Measurements from ENCODE around the gene INSL4. TPM values are rescaled to one million over a fixed set of nuclear protein-coding genes. Genes with fewer than 3 reads are reported as not detected.
A peak's percentile ranks its signal among the peaks of the same experiment; 100 is the strongest.

The INSL4 gene
- 0.29 TPM in 1 of 2 replicates, not detected in the other for total RNA-seq (ENCODE audit: low replicate concordance)
- long read RNA-seq, partial matches to known transcripts = 0 of 4 reads
- long read RNA-seq, other reads (novel, unspliced or antisense) = 1 of 4 reads

DNA sequence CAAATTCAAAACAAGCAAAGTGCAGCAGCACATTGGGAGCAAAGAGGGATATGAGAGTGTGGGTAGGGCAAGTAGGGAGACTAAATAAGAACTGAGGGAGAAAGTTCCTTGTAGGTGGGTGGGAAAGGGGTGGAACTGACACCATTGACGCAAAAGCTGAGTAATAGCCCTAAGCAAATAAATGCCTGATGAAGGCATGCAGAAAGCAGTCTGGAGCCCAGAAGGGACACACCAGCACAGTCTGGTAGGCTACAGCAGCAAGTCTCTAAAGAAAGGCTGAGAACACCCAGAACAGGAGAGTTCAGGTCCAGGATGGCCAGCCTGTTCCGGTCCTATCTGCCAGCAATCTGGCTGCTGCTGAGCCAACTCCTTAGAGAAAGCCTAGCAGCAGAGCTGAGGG is at the start of gene INSL4:
TSS of gene INSL4 (plus strand) at position 208 of the 400 bp plus-strand sequence. CDS start at position 313, 105 bp downstream.
- no peak within 1 kb of the TSS for H3K27ac Mint-ChIP-seq
- DNase-seq (ENCODE audit: extremely low spot score, unreplicated experiment) = no peak
- TF ChIP-seq CTCF (conservative IDR thresholded peaks at IDR 0.05) = no peak
- H3K4me3 Mint-ChIP-seq = no peak within 1 kb of the TSS
- peaks cover 6% of the 10 kb centered on the region for H3K27me3 Mint-ChIP-seq
- H3K36me3 Mint-ChIP-seq = no peaks in the 10 kb centered on the region
- peaks cover 12% of the 10 kb centered on the region for H3K9me3 Mint-ChIP-seq
- H3K4me1 Mint-ChIP-seq (ENCODE audit: unreplicated experiment) = no peaks in the 10 kb centered on the region

GRCh38 chr9:5184776-5185175 is 46.4 kb upstream of the INSL4 start:
- no peak overlapping the region for H3K4me3 Mint-ChIP-seq
- H3K27me3 Mint-ChIP-seq = no peaks in the 10 kb centered on the region
- no peak overlapping the region for H3K27ac Mint-ChIP-seq
- H3K4me1 Mint-ChIP-seq (ENCODE audit: unreplicated experiment) = no peaks in the 10 kb centered on the region
- no peak for TF ChIP-seq CTCF (conservative IDR thresholded peaks at IDR 0.05)
- peaks cover 9% of the 10 kb centered on the region for H3K9me3 Mint-ChIP-seq
- no peaks in the 10 kb centered on the region for H3K36me3 Mint-ChIP-seq
- DNase-seq (ENCODE audit: extremely low spot score, unreplicated experiment) = no peak

GRCh38 chr9:5185220-5185840 is 45.9 kb upstream of the INSL4 start, which contains the start of gene INSL6:
INSL6 (minus strand) TSS chr9:5185639; CDS start chr9:5185602, 37 bp downstream.
- TF ChIP-seq CTCF (conservative IDR thresholded peaks at IDR 0.05) = no peak
- Mint-ChIP-seq H3K4me1 (ENCODE audit: unreplicated experiment) (no peaks in the 10 kb centered on the region), H3K9me3 (peaks cover 5% of the 10 kb centered on the region), H3K36me3 (no peaks in the 10 kb centered on the region), H3K27me3 (no peaks in the 10 kb centered on the region), H3K27ac (no peak within 1 kb of the TSS), H3K4me3 (no peak within 1 kb of the TSS)
- no peak for DNase-seq (ENCODE audit: extremely low spot score, unreplicated experiment)

- H3K4me3 Mint-ChIP-seq = no peak overlapping the region
- DNase-seq (ENCODE audit: extremely low spot score, unreplicated experiment) = no peak
- no peaks in the 10 kb centered on the region for H3K36me3 Mint-ChIP-seq
- H3K27me3 Mint-ChIP-seq = peaks cover 4% of the 10 kb centered on the region
- TF ChIP-seq CTCF (conservative IDR thresholded peaks at IDR 0.05) = peak; percentile 86
- H3K27ac Mint-ChIP-seq = no peak overlapping the region
- no peaks in the 10 kb centered on the region for H3K9me3 Mint-ChIP-seq
- no peaks in the 10 kb centered on the region for H3K4me1 Mint-ChIP-seq (ENCODE audit: unreplicated experiment)
Measured at GRCh38 chr9:5186416-5187169, 44.6 kb upstream of the INSL4 start.

- TF ChIP-seq CTCF (conservative IDR thresholded peaks at IDR 0.05) = no peak
- peaks cover 8% of the 10 kb centered on the region for H3K27me3 Mint-ChIP-seq
- no peaks in the 10 kb centered on the region for H3K36me3 Mint-ChIP-seq
- DNase-seq (ENCODE audit: extremely low spot score, unreplicated experiment) = no peak
- H3K4me3 Mint-ChIP-seq = no peak overlapping the region
- no peaks in the 10 kb centered on the region for H3K9me3 Mint-ChIP-seq
- no peaks in the 10 kb centered on the region for H3K4me1 Mint-ChIP-seq (ENCODE audit: unreplicated experiment)
- no peak overlapping the region for H3K27ac Mint-ChIP-seq
Measured at GRCh38 chr9:5188060-5188984, 42.9 kb upstream of the INSL4 start.

Data from type B pancreatic cell (in vitro differentiated cells).